NCI-H2107 treated with DMSO at 0.1 percent for 48 hours (cell line): ENCODE data around the gene PHC2.

Source experiments
- DNase-seq: peaks from one replicate; lab custom pipeline; 2025; ENCODE audit not compliant: unreplicated experiment; lab: John Stamatoyannopoulos, UW

Gene PHC2

GRCh38 chr1:33430692-33431593 lies at the start of gene PHC2:
TSS of gene PHC2 (minus strand) at chr1:33431095. CDS start at chr1:33375539, 55,556 bp downstream.
- DNase-seq: peak; percentile 96

DNA sequence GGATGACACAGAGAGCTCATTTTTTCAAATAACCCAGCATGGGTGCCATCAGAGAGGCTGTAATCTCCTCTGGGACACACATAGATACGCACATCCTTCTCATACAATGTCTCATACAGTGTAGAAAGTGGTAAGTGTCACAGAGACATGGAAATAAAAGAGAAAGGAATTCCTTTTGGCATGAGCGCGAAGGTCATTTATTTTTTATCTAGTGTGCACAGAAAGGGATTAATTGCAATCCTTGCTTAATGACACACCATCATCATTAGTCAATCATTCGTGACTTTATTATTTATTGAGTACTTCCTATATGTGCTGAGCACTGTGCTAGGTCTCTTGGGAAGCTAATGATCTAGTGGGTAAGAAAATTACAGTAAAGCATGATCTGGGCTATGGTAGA lies 46.6 kb upstream of the PHC2 start:
- no peak for DNase-seq

DNA sequence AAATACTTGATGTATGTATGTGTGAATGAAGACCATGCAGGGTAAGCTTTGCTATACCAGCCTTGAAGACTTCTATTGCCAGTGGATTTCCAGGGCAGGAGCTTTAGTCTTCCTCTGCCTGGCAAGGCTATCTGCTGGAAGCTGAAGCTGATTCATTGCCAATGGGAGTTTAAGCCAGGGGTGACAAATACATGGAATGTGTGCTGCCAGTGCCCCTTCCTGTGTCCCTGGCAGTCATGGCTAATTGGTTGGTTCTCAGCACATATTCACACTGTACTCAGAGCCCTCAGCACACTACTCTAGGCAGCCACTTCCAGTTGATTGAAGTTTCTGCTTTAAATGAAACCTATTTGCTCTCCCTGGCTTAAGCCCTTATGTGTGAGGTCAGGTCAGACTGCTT lies 43.0 kb upstream of the PHC2 start:
- no peak for DNase-seq

- DNase-seq: peak; percentile 99
Measured at GRCh38 chr1:33472269-33472980, 41.5 kb upstream of the PHC2 start, which contains the start of gene ZSCAN20. TSS of gene ZSCAN20 (plus strand) at chr1:33472645. CDS start at chr1:33479289, 6,644 bp downstream.

GRCh38 chr1:33471416-33471815 lies 40.5 kb upstream of the PHC2 start:
- DNase-seq: no peak

DNA sequence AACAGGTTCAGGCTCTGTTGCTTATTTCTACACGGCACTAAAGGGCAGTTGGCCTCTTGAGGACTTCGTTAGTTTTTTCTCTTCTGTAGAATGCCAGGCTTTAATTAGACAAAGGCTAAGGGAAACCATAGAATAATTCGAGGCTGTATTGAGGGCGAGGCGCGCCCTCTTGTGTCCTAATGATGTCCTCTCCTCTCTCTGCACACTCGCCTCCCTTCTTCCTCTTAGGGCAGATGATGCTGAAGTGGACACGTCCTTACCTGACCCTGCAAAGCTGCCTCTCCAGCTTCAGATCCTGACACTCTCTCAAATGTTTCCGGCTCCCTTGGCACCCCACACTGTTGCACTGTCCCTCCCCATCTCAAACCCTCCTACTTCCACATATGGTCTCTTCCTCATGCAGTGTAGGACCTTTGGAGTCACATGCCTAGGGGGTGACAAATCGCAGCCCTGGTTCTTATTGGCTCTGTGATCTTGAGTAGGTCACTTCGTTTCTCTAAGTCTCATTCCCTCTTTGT lies 39.7 kb upstream of the PHC2 start:
- peak; percentile 95 for DNase-seq

- DNase-seq: no peak
Measured at GRCh38 chr1:33469691-33470090, 38.8 kb upstream of the PHC2 start.

- DNase-seq: no peak
Measured at GRCh38 chr1:33468967-33469366, 38.1 kb upstream of the PHC2 start.

DNA sequence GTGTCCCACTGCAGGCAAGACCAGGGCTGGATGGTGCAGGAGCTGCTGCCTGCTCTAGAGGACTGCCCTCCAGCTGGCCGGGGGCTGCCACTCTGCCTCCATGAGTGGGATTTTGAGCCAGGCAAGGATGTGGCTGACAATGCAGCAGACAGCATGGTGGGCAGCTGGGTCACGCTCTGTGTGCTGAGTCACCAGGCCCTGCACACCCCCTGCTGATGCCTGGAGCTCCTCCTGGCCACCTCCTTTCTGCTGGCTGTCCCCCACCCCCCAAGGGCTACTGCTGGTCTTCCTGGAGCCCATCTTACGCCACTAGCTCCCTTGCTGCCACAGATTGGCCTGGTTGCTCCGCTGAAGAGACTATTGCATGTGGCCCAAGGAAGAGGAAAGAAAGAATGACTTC lies 37.6 kb upstream of the PHC2 start:
- DNase-seq: no peak

GRCh38 chr1:33468011-33468410 lies 37.1 kb upstream of the PHC2 start:
- DNase-seq: no peak

DNA sequence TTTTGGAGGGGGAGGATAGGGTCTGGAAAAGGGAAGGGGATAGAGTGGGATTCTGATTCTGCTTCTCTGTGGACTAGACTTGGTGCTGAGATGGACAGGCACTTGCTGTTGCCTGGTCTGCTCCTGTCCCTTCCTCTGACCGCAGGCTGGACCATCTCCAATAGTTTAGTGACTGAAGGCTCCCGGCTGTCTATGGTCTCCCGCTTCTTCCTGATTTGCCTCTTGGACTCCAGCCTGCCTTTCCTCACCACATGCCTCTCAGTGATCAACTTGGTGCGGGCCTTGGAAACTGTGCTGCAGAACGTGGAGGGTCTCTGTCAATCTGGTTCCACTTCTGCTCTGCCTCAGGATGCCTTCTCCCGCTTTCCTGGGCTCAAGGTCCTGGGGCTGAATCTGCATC lies 35.3 kb upstream of the PHC2 start:
- DNase-seq: no peak

GRCh38 chr1:33465316-33465715 lies 34.4 kb upstream of the PHC2 start:
- DNase-seq: no peak

DNA sequence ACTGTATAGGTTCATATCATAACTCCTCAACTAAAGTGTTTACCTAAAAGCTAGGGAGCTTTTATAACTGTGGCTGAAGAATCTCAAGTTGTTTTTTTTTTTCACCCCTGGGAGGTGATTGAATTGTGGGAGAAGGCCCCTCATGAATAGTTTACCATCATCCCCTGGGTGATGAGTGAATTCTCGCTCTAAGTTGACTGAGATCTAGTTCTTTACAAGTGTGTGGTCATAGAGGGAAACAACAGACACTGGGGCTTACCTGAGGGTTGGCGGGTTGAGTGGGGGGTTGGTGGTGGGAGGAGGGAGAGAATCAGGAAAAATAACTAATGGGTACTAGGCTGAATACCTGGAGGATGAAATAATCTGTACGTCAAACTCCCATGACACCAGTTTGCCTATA lies 33.7 kb upstream of the PHC2 start:
- no peak for DNase-seq

DNA sequence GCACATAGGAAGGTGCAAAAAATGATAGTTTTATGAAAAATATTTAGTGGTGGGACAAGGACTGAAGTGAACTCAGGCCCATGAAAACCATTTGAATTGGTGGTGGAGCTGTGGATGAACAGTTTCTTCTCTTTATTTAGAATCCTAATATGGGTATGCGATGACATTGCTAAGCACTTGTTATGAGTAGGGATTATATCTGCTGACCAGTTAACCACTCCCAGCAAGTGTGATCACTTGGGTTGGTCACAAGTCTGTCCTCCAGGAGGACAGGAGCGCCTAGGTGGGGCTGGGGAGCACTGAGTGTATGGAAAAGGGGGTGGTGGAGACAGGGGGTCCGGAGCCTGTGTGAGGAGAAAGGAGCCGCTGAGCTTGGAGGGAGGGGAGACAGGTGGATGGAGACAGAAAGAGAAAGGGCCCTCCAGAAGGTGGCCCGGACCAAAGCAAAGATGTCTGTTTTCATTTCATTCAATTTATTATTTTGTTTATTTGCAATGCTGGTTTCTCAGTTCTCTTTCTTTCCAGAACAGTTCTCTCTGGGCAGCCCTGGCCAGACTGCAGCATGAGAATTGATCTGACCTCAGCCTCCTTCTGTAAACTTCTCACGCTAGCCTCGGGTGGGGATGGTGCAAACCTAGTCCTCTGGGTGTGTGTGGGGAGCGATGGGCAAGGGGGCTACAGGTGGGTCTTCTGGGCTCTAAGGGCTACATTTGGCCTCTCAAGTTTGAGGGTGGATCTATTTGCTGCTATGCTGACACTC lies 31.7 kb upstream of the PHC2 start:
- no peak for DNase-seq

DNA sequence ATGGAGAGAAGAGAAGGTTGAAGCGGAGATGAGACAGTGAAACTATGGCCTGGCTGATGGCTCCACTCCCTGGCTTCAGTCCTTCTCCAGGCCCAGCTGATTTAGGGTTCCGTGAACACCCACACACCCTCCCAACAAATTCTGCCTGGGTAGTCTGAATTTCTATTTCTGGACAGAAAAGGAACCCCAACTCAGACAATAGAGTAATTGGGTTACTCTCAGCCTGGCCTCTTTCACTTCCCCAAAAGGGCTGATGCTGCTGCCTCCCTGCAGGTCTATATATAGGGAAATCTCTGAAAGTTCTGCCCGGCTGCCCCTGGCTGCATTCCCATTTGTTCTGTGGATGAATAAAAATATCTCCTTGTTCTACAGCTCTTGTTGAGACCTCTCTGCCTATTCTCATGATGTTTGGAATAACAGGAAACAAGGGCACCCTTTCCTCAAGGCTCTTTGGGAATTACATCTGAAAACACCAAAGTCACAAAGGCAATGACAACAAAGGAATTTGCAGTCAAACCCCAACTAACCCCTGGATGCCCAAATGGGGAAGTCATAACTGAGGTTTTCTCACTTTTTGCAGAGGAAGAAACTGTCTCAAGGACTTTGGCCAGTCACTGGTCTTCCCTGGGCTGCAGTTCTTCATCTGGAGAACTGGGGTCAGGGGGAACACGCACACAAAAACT lies 30.2 kb upstream of the PHC2 start:
- no peak for DNase-seq

DNA sequence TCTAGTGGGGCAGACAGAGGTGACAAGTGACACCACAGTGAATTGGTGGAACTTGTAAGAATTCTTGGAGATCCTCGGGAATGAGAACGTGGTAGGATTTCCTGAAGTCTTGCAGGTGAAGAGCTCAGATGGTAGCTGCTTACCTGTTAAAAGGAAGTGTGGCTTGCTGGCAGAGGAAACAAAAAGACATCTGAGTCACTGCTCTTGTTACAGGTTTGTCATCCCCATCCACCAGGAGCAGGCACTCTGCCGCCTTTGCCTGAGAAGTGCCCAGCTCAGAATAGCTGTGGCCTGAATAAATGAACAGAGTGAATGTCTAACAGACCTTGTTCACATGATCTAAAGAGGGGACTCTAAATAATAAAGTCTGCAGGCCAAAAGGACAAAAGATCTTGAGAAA lies 29.2 kb upstream of the PHC2 start:
- DNase-seq: no peak

DNA sequence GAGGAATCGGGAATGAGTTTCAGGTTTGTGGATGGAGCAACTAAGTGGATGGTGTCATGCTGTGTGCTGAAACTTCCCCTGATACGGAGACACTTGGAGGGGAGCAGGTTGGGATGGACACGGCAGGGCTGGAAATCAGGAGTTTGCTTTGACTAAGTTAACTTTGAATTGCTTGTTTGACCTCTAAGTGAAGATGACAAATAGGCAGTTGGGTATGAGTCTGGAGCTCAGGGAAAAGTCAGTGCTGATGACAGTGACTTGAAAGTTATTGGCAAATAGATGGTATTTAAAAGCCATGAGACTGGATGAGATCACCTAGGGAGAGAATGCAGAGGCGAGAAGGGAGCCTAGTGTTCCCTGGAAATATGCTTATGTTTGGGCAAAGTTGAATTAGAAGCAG lies 28.8 kb upstream of the PHC2 start:
- DNase-seq: no peak

GRCh38 chr1:33456502-33456886 lies 25.6 kb upstream of the PHC2 start:
- no peak for DNase-seq

DNA sequence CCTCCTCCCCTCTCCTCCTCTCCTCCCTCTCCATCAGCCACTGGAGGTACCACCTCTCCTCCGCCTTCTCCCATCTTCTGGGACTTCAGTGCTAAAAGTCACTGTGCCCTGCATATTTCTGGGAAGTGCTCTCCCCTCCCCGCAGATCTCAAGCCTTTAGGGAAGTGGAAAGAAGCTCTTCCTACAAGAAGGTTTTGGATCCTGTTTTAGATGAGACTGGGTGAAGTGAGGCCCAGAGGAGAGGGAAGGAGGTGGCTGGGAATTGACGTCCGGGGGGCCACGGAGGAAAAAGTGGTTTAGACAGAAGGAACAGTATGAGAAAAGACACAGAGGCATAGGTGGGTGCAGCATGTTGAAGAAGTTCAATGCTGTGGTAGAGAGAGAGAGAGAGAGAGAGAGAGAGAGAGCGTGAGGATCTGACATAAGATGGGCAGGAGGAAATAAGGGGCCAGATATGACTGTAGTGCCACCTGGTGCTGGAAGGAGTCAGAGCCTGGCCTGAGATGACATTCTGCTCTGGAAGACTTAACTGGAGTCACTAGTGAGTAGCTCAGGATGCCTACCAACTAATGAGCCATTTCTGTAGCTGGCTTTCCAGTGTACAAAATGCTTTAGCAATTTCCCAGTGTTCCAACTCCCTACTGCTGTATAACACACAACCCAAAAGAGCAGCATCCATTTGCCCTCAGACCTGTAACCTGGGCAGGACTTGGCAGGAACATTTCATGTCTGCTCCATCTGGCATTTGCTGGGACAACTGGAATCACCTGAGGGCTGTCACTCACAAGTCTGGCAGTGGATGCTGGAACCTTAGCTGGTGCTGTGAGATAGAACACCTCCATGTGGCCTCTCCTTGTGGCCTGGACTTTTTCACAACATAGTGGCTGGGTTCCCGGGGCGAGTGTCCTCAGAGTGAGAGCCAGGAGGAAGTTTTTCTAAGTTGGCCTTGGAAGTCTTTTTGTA lies 24.9 kb upstream of the PHC2 start:
- peak; percentile 81 for DNase-seq
